SU-DHL-6 (cell line): Measurements from ENCODE around the gene GGNBP2.

Experiments
- EZH2phosphoT487 ChIP-seq: fragments of 200-600 bp; sonication (generic), shearing (Covaris generic); conservative IDR thresholded peaks from 2 replicates; pipeline ENCODE4 v1.6.1; 2018; ENCODE audit warnings: mild to moderate bottlenecking, antibody characterized with exemption, low read length, moderate library complexity, mixed read lengths
- TF ChIP-seq, protein P1 (sequence below): fragments of 200-600 bp; sonication (generic); IDR thresholded peaks from one replicate; pipeline ENCODE4 v1.5.1; 2017; ENCODE audit warnings: antibody characterized with exemption, mild to moderate bottlenecking, low read length, moderate library complexity; ENCODE audit not compliant: insufficient read depth, poor library complexity, severe bottlenecking

DNA sequence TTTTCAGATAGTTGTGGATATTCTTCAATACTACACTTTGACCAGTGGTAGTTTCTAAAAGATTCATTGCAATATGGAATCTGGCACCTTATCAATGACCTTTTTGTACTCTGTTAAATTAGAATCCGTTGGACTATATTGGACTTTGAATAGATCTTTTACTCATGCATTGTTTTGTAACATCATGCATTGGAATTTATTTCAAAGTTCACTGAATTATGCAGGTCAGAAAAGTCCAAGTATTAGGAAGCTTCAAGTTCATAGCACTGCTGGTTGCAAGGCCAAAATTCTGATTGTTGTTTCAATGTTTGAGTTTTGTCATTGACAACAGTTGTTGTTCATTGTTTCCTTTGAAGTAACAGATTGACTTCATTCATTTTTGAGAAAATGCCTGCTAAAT, 39.1 kb downstream of the GGNBP2 start:
- TF ChIP-seq, protein P1, sequence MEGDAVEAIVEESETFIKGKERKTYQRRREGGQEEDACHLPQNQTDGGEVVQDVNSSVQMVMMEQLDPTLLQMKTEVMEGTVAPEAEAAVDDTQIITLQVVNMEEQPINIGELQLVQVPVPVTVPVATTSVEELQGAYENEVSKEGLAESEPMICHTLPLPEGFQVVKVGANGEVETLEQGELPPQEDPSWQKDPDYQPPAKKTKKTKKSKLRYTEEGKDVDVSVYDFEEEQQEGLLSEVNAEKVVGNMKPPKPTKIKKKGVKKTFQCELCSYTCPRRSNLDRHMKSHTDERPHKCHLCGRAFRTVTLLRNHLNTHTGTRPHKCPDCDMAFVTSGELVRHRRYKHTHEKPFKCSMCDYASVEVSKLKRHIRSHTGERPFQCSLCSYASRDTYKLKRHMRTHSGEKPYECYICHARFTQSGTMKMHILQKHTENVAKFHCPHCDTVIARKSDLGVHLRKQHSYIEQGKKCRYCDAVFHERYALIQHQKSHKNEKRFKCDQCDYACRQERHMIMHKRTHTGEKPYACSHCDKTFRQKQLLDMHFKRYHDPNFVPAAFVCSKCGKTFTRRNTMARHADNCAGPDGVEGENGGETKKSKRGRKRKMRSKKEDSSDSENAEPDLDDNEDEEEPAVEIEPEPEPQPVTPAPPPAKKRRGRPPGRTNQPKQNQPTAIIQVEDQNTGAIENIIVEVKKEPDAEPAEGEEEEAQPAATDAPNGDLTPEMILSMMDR: no peak
- no peak for TF ChIP-seq EZH2phosphoT487
